HEK293T (cell line): Measurements from ENCODE around the gene PTEN.

Experiments
- FOXK2 ChIP-seq: fragments of 450-650 bp; IDR thresholded peaks from 2 replicates; pipeline ENCODE4 v1.6.1; 2016; ENCODE audit warnings: mild to moderate bottlenecking
- FOXM1 ChIP-seq: fragments of 450-650 bp; IDR thresholded peaks from 2 replicates; pipeline ENCODE4 v1.6.1; 2017; ENCODE audit warnings: mild to moderate bottlenecking, borderline replicate concordance
- NFRKB ChIP-seq: fragments of 450-650 bp; IDR thresholded peaks from 2 replicates; pipeline ENCODE4 v1.6.1; 2016; ENCODE audit warnings: mild to moderate bottlenecking, moderate library complexity
- TARDBP ChIP-seq: fragments of 450-650 bp; IDR thresholded peaks from 2 replicates; pipeline ENCODE4 v1.6.1; 2016
- ZNF384 ChIP-seq: fragments of 450-650 bp; IDR thresholded peaks from 2 replicates; pipeline ENCODE4 v1.6.1; 2016

DNA sequence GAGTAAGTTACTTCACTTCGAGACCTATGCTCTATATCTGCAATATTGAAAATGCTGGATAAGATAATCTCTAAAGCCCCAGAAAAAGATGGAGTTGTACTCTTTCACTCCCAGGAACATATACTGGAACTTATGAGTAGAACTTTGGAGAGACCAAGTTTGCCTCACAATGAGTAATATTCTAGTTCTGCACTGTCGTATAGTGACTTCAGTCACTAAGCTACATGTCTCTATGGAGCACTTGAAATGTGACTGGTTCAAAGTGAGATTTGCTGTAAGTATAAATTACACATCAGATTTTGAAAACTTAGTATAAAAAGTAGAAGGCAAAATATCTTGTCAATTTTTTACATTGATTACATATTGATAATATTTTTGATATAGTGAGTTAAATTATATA lies 116.4 kb downstream of the PTEN start:
- TF ChIP-seq ZNF384, result no peak
- TF ChIP-seq FOXK2, result no peak
- no peak for TF ChIP-seq TARDBP
- TF ChIP-seq NFRKB, result no peak
- TF ChIP-seq FOXM1, result no peak
